Tongue (tissue), 2 donors: ENCODE measurements around the gene MDGA2. TPM values are rescaled to one million over a fixed set of nuclear protein-coding genes. Genes with fewer than 3 reads are reported as not detected.
"Not testable (repeated sequence)": the region's sequence is repeated elsewhere in the genome, so short reads cannot be mapped to it uniquely, and the experiment has no call there.

Source experiments
- DNase-seq: peaks from one replicate; pipeline ENCODE4 v3.0.0-alpha.2; 2015
- total RNA-seq: library from RNA; depleted of rRNA; stranded (reverse); fragments of >200 nt; gene quantifications from one replicate; pipeline ENCODE4 v1.2.3, GENCODE V29; 2014

The MDGA2 gene
- total RNA-seq, 1 donor from 2014 or later, result 1.0 TPM

- DNase-seq, result no peak
Measured at GRCh38 chr14:47226877-47227520, 448.4 kb downstream of the MDGA2 start.

GRCh38 chr14:47223656-47224055 is 451.7 kb downstream of the MDGA2 start:
- DNase-seq, result no peak

- DNase-seq, result no peak
Measured at GRCh38 chr14:47220096-47220495, 455.3 kb downstream of the MDGA2 start.

- DNase-seq, result no peak
Measured at GRCh38 chr14:47211263-47211662, 464.1 kb downstream of the MDGA2 start.

- no peak for DNase-seq
Measured at GRCh38 chr14:47210099-47210498, 465.3 kb downstream of the MDGA2 start.

GRCh38 chr14:47208434-47208833 is 467.0 kb downstream of the MDGA2 start:
- no peak for DNase-seq

- DNase-seq, result no peak
Measured at GRCh38 chr14:47207617-47208016, 467.8 kb downstream of the MDGA2 start.

- no peak for DNase-seq
Measured at GRCh38 chr14:47200740-47201139, 474.7 kb downstream of the MDGA2 start.

- no peak for DNase-seq
Measured at GRCh38 chr14:47195582-47195981, 479.8 kb downstream of the MDGA2 start.

- no peak for DNase-seq
Measured at GRCh38 chr14:47194055-47194454, 481.4 kb downstream of the MDGA2 start.

GRCh38 chr14:47192203-47192602 is 483.2 kb downstream of the MDGA2 start:
- DNase-seq, result not testable (repeated sequence)

- DNase-seq, result no peak
Measured at GRCh38 chr14:47191700-47192099, 483.7 kb downstream of the MDGA2 start.

- no peak for DNase-seq
Measured at GRCh38 chr14:47189911-47190484, 485.4 kb downstream of the MDGA2 start.

GRCh38 chr14:47186486-47186885 is 488.9 kb downstream of the MDGA2 start:
- peak; percentile 42 for DNase-seq

- DNase-seq, result no peak
Measured at GRCh38 chr14:47179906-47180305, 495.5 kb downstream of the MDGA2 start.

GRCh38 chr14:47171896-47172295 is 503.5 kb downstream of the MDGA2 start:
- not testable (repeated sequence) for DNase-seq

- DNase-seq, result no peak
Measured at GRCh38 chr14:47167402-47167801, 508.0 kb downstream of the MDGA2 start.

GRCh38 chr14:47155395-47155794 is 520.0 kb downstream of the MDGA2 start:
- no peak for DNase-seq

- no peak for DNase-seq
Measured at GRCh38 chr14:47154276-47154797, 521.1 kb downstream of the MDGA2 start.

GRCh38 chr14:47153746-47154145 is 521.7 kb downstream of the MDGA2 start:
- no peak for DNase-seq

GRCh38 chr14:47150267-47150666 is 525.1 kb downstream of the MDGA2 start:
- no peak for DNase-seq

GRCh38 chr14:47149326-47149725 is 526.1 kb downstream of the MDGA2 start:
- no peak for DNase-seq

GRCh38 chr14:47148686-47149085 is 526.7 kb downstream of the MDGA2 start:
- DNase-seq, result no peak

GRCh38 chr14:47120645-47121044 is 554.8 kb downstream of the MDGA2 start:
- no peak for DNase-seq
